Airway epithelial cell (primary cell): ENCODE data around the gene STING1. TPM values are rescaled to one million over a fixed set of nuclear protein-coding genes. Genes with fewer than 3 reads are reported as not detected.

ENCODE experiments used
- total RNA-seq: library from RNA; depleted of rRNA; stranded (reverse); fragments of >200 nt; gene quantifications from 2 replicates; pipeline ENCODE4 v1.2.3, GENCODE V29; 2015

STING1 gene
- total RNA-seq: 45.3 and 48.2 TPM in 2 replicates

GRCh38 chr5:139482050-139482889 lies at the start of gene STING1:
STING1 (minus strand) TSS chr5:139482758; CDS start chr5:139481704, 1,054 bp downstream.

GRCh38 chr5:139470821-139471300 lies 11.7 kb downstream of the STING1 start, which contains the start of gene SMIM33:
SMIM33 (plus strand) TSS chr5:139471004; CDS start chr5:139471122, 118 bp downstream.

GRCh38 chr5:139462586-139463276 lies 19.8 kb downstream of the STING1 start, which contains the start of gene ECSCR:
ECSCR (minus strand) TSS chr5:139462743; CDS start chr5:139462670, 73 bp downstream.

GRCh38 chr5:139439013-139439903 lies 43.3 kb downstream of the STING1 start, which contains the start of gene DNAJC18:
DNAJC18 (minus strand) TSS chr5:139439525; CDS start chr5:139439445, 80 bp downstream.

Other genes starting within 250 kb of the STING1 start
- gene MATR3, start 189.0 kb downstream of the STING1 start, total RNA-seq: 145 and 151 TPM in 2 replicates
- gene PAIP2, start 140.9 kb downstream of the STING1 start, total RNA-seq: 44.5 and 51.5 TPM in 2 replicates
- gene SLC23A1, start 99.5 kb downstream of the STING1 start, total RNA-seq: not detected in 2 replicates
- not detected in 2 replicates for gene MZB1, start 92.8 kb downstream of the STING1 start, total RNA-seq
- 0.79 and 1.6 TPM in 2 replicates for gene PROB1, start 87.7 kb downstream of the STING1 start, total RNA-seq
- 5.3 and 5.4 TPM in 2 replicates for gene SPATA24, start 78.7 kb downstream of the STING1 start, total RNA-seq
- gene DNAJC18, start 43.2 kb downstream of the STING1 start, total RNA-seq: 10.6 and 11.3 TPM in 2 replicates
- not detected in 2 replicates for gene ECSCR, start 20.0 kb downstream of the STING1 start, total RNA-seq
- gene SMIM33, start 11.8 kb downstream of the STING1 start, total RNA-seq: not detected in 2 replicates
- 132 and 154 TPM in 2 replicates for gene UBE2D2, start 78.6 kb upstream of the STING1 start, total RNA-seq
- gene CXXC5, start 165.6 kb upstream of the STING1 start, total RNA-seq: 18.6 and 28.6 TPM in 2 replicates